Naive thymus-derived CD8-positive, alpha-beta T cell (primary cell): ENCODE measurements around the gene ATP7B. TPM values are rescaled to one million over a fixed set of nuclear protein-coding genes. Genes with fewer than 3 reads are reported as not detected.
"Not testable (repeated sequence)": the region's sequence is repeated elsewhere in the genome, so short reads cannot be mapped to it uniquely, and the experiment has no call there.

ENCODE experiments used
- ATAC-seq, 2 donors: fragments of 150-1000 bp; cut with Tn5 transposase in 1 of 2; sonication (Bioruptor Pico), chemical (Tn5 transposase) in 1 of 2; 1 replicate in 1 of 2; 2 replicates in 1 of 2; pipeline ENCODE4 v1.10.0; 2021; ENCODE audit warnings: mild to moderate bottlenecking in 2 of 2, moderate library complexity in 2 of 2
- POLR2A ChIA-PET: fragments of 350-600 bp; sonication (Branson Sonifier 250); formaldehyde crosslinking; loops from one replicate; lab custom pipeline; 2021; ENCODE audit warnings: antibody characterized with exemption; lab: Charles Lee
- DNase-seq, 10 donors: peaks; one replicate each; pipeline versions ENCODE4 v3.0.0 to v3.0.0-alpha.2; 2020 to 2022
- H3K27ac Mint-ChIP-seq, 10 donors: one replicate each; pipeline ENCODE4 v1.8.0; 2020 to 2022; ENCODE audit warnings: mild to moderate bottlenecking in 10 of 10, mixed read lengths in 10 of 10, moderate library complexity in 4 of 10, inconsistent platforms in 1 of 10
- H3K27me3 Mint-ChIP-seq, 5 donors: one replicate each; pipeline ENCODE4 v1.8.0; 2021 to 2022; ENCODE audit warnings: mixed read lengths in 5 of 5
- H3K36me3 Mint-ChIP-seq, 3 donors: one replicate each; pipeline ENCODE4 v1.8.0; 2020 to 2022; ENCODE audit warnings: mixed read lengths in 3 of 3, mild to moderate bottlenecking in 2 of 3, inconsistent platforms in 1 of 3
- H3K4me1 Mint-ChIP-seq, 4 donors: one replicate each; pipeline ENCODE4 v1.8.0; 2021 to 2022; ENCODE audit warnings: mixed read lengths in 4 of 4
- H3K4me3 Mint-ChIP-seq, 10 donors: one replicate each; pipeline ENCODE4 v1.8.0; 2020 to 2022; ENCODE audit warnings: mild to moderate bottlenecking in 10 of 10, mixed read lengths in 10 of 10, moderate library complexity in 6 of 10, inconsistent platforms in 1 of 10
- H3K9me3 Mint-ChIP-seq, 9 donors: one replicate each; pipeline ENCODE4 v1.8.0; 2020 to 2022; ENCODE audit warnings: mixed read lengths in 9 of 9, mild to moderate bottlenecking in 3 of 9, inconsistent platforms in 1 of 9, moderate library complexity in 1 of 9
- polyA plus RNA-seq, 3 donors: library from polyadenylated mRNA; unstranded; fragments of 300-500 nt; fragmentation: Illumina TruSeq; gene quantifications; one replicate each; pipeline ENCODE4 v1.2.3, GENCODE V29; 2021
- total RNA-seq, 8 experiments: library from RNA in 2 of 8; stranded (reverse) in 2 of 8; gene quantifications; one replicate each; pipeline ENCODE4 v1.2.3 and lab custom pipeline; 2021 to 2026

Gene ATP7B
- total and polyA plus RNA-seq, 5 experiments from 2014 or later = 0.06 to 1.7 (median 0.29) TPM

GRCh38 chr13:51993713-51994112 is 17.5 kb downstream of the ATP7B start:
- Mint-ChIP-seq H3K9me3 (no peaks in the 10 kb centered on the region), H3K4me1 (peaks cover 0 to 5% (median under 1%) of the 10 kb centered on the region in 4 donors), H3K27ac (no peak overlapping the region), H3K27me3 (peaks cover 0 to 17% (median 5%) of the 10 kb centered on the region in 5 donors), H3K4me3 (no peak overlapping the region), H3K36me3 (no peaks in the 10 kb centered on the region)
- POLR2A ChIA-PET = no interaction called here
- ATAC-seq = no peak
- DNase-seq = no peak

GRCh38 chr13:51988988-51989618 is 22.1 kb downstream of the ATP7B start:
- peaks cover 0 to 7% (median 5%) of the 10 kb centered on the region in 3 donors for H3K36me3 Mint-ChIP-seq
- H3K9me3 Mint-ChIP-seq = peaks cover 0 to 21% (median 4%) of the 10 kb centered on the region in 9 donors
- H3K27me3 Mint-ChIP-seq = peaks cover 0 to 17% (median 8%) of the 10 kb centered on the region in 5 donors
- no peak overlapping the region for H3K27ac Mint-ChIP-seq
- ATAC-seq (no peak), DNase-seq (no peak)
- H3K4me1 Mint-ChIP-seq = no peaks in the 10 kb centered on the region
- H3K4me3 Mint-ChIP-seq = no peak overlapping the region
- POLR2A ChIA-PET = no interaction called here

DNA sequence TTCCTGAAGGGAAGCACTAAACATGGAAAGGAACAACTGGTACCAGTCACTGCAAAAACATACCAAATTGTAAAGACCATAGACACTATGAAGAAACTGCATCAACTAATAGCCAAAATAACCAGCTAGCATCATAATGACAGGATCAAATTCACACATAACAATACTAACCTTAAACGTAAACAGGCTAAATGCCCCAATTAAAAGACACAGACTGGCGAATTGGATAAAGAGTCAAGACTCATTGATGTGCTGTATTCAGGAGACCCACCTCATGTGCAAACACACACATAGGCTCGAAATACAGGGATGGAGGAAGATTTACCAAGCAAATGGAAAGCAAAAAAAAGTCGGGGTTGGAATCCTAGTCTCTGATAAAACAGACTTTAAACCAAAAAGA is 26.3 kb downstream of the ATP7B start:
- H3K36me3 Mint-ChIP-seq, H3K27ac Mint-ChIP-seq, DNase-seq, H3K4me1 Mint-ChIP-seq, ATAC-seq, H3K4me3 Mint-ChIP-seq, POLR2A ChIA-PET: not testable (repeated sequence)
- Mint-ChIP-seq H3K9me3 (peaks cover 0 to 24% (median 6%) of the 10 kb centered on the region in 9 donors), H3K27me3 (peaks cover 0 to 22% (median 7%) of the 10 kb centered on the region in 5 donors)

DNA sequence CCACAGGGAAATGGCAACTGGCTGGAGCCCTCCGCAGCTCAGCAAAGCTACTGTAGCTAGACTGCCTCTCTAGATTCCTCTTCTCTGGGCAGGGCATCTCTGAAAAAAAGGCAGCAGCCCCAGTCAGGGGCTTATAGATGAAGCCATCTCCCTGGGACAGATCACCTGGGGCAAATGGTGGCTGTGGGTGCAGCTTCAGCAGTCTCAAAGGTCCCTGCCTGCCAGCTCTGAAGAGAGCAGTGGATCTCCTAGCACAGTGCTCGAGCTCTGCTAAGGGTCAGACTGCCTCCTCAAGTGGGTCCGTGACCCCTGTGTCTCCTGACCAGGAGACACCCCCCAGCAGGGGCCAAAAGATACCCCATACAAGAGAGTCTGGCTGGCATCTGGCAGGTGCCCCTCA is 28.0 kb downstream of the ATP7B start:
- POLR2A ChIA-PET, H3K36me3 Mint-ChIP-seq, ATAC-seq: not testable (repeated sequence)

GRCh38 chr13:51981355-51981754 is 29.9 kb downstream of the ATP7B start:
- H3K27me3 Mint-ChIP-seq = peaks cover 0 to 22% (median 6%) of the 10 kb centered on the region in 5 donors
- no peaks in the 10 kb centered on the region for H3K4me1 Mint-ChIP-seq
- H3K4me3 Mint-ChIP-seq = no peak overlapping the region
- peaks cover 0 to 15% (median 6%) of the 10 kb centered on the region in 9 donors for H3K9me3 Mint-ChIP-seq
- POLR2A ChIA-PET = no interaction called here
- ATAC-seq (no peak), DNase-seq (no peak)
- H3K36me3 Mint-ChIP-seq = peaks cover 0 to 3% (median 0%) of the 10 kb centered on the region in 3 donors
- H3K27ac Mint-ChIP-seq = no peak overlapping the region

More for the DNA sequence above, 28.0 kb downstream of the ATP7B start:
- H3K4me1 Mint-ChIP-seq, DNase-seq, H3K4me3 Mint-ChIP-seq, H3K27ac Mint-ChIP-seq: not testable (repeated sequence)
- Mint-ChIP-seq H3K27me3 (peaks cover 0 to 22% (median 7%) of the 10 kb centered on the region in 5 donors), H3K9me3 (peaks cover 0 to 24% (median 6%) of the 10 kb centered on the region in 9 donors)

DNA sequence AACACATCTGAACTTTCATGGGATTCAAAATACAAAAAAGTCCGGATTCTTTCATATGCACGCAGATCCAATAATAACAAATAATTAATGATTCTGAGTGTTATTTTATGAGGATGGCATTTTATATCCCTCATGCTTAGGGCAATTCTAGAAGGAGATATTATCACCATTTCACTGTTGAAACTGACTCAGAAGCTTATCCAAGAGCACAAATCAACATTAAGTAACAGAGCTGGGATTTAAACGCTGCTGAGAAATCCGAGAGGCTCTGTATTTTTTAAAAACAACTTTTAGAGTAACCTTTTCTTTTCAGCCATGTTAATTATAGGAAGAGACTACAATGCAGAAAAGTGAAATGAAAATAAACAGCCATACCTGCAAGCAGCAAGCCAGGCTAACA is 30.3 kb downstream of the ATP7B start:
- POLR2A ChIA-PET = no interaction called here
- no peaks in the 10 kb centered on the region for H3K4me1 Mint-ChIP-seq
- DNase-seq (no peak), ATAC-seq (no peak)
- peaks cover 0 to 18% (median 6%) of the 10 kb centered on the region in 5 donors for H3K27me3 Mint-ChIP-seq
- H3K36me3 Mint-ChIP-seq = peaks cover 0 to 3% (median 0%) of the 10 kb centered on the region in 3 donors
- H3K9me3 Mint-ChIP-seq = peaks cover 0 to 12% (median 6%) of the 10 kb centered on the region in 9 donors
- no peak overlapping the region for H3K27ac Mint-ChIP-seq
- H3K4me3 Mint-ChIP-seq = no peak overlapping the region

- no peak for ATAC-seq
- H3K27me3 Mint-ChIP-seq = peaks cover 0 to 4% (median 0%) of the 10 kb centered on the region in 5 donors
- H3K36me3 Mint-ChIP-seq = no peaks in the 10 kb centered on the region
- H3K9me3 Mint-ChIP-seq = peaks cover 0 to 4% (median 0%) of the 10 kb centered on the region in 9 donors
- H3K4me1 Mint-ChIP-seq = no peaks in the 10 kb centered on the region
- DNase-seq = no peak
- H3K4me3 Mint-ChIP-seq = no peak overlapping the region
- no peak overlapping the region for H3K27ac Mint-ChIP-seq
- POLR2A ChIA-PET = no interaction called here
These were observed 32.3 kb downstream of the ATP7B start for GRCh38 chr13:51978796-51979556.

DNA sequence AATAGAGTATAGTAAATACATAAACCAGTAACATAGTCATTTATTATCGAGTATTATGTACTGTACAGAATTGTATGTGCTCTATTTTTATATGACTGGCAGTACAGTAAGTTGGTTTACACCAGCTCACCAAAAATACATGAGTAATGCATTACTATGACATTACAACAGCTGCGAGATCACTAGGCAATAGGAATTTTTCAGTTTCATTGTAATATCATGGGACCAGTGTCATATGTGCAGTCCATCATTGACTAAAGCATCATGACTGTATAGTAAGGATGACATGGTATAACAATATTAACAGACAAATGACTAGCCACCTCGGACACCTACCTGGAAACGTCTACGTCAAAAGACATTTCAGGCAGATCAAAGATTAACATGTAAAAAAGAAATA is 33.6 kb downstream of the ATP7B start:
- H3K4me1 Mint-ChIP-seq = no peaks in the 10 kb centered on the region
- no peak overlapping the region for H3K27ac Mint-ChIP-seq
- no peaks in the 10 kb centered on the region for H3K9me3 Mint-ChIP-seq
- no peak for ATAC-seq
- H3K4me3 Mint-ChIP-seq = no peak overlapping the region
- H3K36me3 Mint-ChIP-seq = no peaks in the 10 kb centered on the region
- peaks cover 0 to 4% (median 0%) of the 10 kb centered on the region in 5 donors for H3K27me3 Mint-ChIP-seq
- POLR2A ChIA-PET = no interaction called here
- DNase-seq = no peak

GRCh38 chr13:51976890-51977289 is 34.4 kb downstream of the ATP7B start:
- Mint-ChIP-seq H3K4me3 (no peak overlapping the region), H3K4me1 (peaks cover 0 to 6% (median 0%) of the 10 kb centered on the region in 4 donors), H3K27me3 (peaks cover 0 to 4% (median 0%) of the 10 kb centered on the region in 5 donors), H3K9me3 (no peaks in the 10 kb centered on the region), H3K36me3 (no peaks in the 10 kb centered on the region), H3K27ac (no peak overlapping the region)
- DNase-seq (no peak), ATAC-seq (no peak)
- POLR2A ChIA-PET = no interaction called here

DNA sequence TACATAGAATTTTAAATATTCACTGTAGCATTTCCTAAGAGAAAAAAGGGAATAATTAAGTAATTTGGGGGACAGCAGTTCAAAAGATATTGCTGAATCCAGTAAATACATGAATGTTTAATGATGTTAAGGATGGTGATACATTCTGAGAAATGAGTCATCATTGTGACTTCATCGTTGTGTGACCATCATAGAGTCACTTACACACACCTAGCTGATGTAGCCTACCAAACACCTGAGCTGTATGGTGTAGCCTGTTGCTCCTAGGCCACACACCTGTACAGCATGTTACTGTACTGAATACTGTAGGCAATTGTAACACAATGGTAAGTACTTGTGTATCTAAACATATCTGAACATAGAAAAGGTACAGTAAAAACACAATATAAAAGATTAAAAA is 34.8 kb downstream of the ATP7B start:
- Mint-ChIP-seq H3K4me3 (no peak overlapping the region), H3K27me3 (peaks cover 0 to 4% (median 0%) of the 10 kb centered on the region in 5 donors), H3K36me3 (no peaks in the 10 kb centered on the region), H3K4me1 (peaks cover 0 to 7% (median 0%) of the 10 kb centered on the region in 4 donors), H3K9me3 (no peaks in the 10 kb centered on the region), H3K27ac (no peak overlapping the region)
- ATAC-seq (no peak), DNase-seq (no peak)
- POLR2A ChIA-PET = no interaction called here

- DNase-seq = no peak
- no peak overlapping the region for H3K27ac Mint-ChIP-seq
- no peak for ATAC-seq
- POLR2A ChIA-PET = no interaction called here
- no peak overlapping the region for H3K4me3 Mint-ChIP-seq
- peaks cover 4 to 24% (median 15%) of the 10 kb centered on the region in 4 donors for H3K4me1 Mint-ChIP-seq
- H3K9me3 Mint-ChIP-seq = no peaks in the 10 kb centered on the region
- no peaks in the 10 kb centered on the region for H3K27me3 Mint-ChIP-seq
- no peaks in the 10 kb centered on the region for H3K36me3 Mint-ChIP-seq
These were observed 36.8 kb downstream of the ATP7B start for GRCh38 chr13:51974482-51974881.

- DNase-seq (no peak), ATAC-seq (no peak)
- H3K9me3 Mint-ChIP-seq = no peaks in the 10 kb centered on the region
- no peaks in the 10 kb centered on the region for H3K36me3 Mint-ChIP-seq
- POLR2A ChIA-PET = no interaction called here
- H3K27ac Mint-ChIP-seq = no peak overlapping the region
- peaks cover 4 to 43% (median 30%) of the 10 kb centered on the region in 4 donors for H3K4me1 Mint-ChIP-seq
- H3K4me3 Mint-ChIP-seq = no peak overlapping the region
- peaks cover 0 to 1% (median 0%) of the 10 kb centered on the region in 5 donors for H3K27me3 Mint-ChIP-seq
These were observed 39.5 kb downstream of the ATP7B start for GRCh38 chr13:51971520-51972426.
